Measurements from ENCODE around the gene SBF2. TPM values are rescaled to one million over a fixed set of nuclear protein-coding genes. Genes with fewer than 3 reads are reported as not detected.

Gene SBF2
- total RNA-seq, 1 donor from 2014 or later, result 12.0 TPM

DNA sequence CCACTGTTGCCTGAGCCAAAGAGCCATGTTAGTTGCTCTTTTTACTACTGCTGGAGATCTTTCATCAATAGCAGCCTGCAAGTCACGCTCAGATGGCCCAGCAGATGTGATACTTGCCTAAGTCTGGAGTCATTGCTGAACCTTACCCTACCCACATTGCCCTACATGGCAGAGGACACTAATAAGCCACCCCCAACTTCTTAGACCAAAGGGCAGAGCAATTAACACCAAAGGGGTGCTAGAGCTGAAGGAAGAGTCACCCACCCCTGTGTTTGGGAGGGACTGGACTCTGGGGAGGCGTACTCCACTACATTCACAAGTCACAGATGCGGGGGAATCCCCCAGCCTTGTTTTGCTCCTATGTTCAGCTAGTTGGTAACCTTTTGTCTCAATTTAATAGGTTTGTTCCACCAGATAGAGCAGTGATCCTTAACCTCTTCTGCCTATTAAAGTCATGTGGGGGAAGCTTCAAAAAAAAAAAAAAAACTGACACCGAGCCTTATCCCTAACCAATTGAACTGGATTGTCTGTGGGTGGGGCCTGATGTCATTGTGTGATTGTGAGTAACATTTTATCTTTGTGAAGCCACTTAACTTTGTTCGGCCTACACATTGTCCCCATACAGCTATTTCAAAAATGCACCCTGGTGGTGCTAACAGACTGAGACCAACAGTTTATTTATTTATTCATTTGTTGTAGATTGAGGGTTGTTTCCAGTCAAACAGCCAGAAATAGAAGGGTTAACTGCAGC, 23.9 kb upstream of the SBF2 start:
- H3K36me3 Mint-ChIP-seq (ENCODE audit: low read depth), result no peaks in the 10 kb centered on the region
- intact Hi-C loops (cut with micrococcal nuclease), result loop anchor here (1.0 to 10.0 kb wide), 2 partner anchors 11 to 137 kb away; partner anchors contain the start of gene AMPD3
- ChIA-PET POLR2A (interaction anchor here (0.6 to 1.7 kb wide), 11 partner anchors 8 to 1630 kb away, joined by 3 to 11 read pairs (median 3); partner anchors contain the start of gene CTR9), CTCF (interaction anchor here (0.7 to 1.6 kb wide), 4 partner anchors 10 to 559 kb away, joined by 3 to 11 read pairs (median 4); no protein-coding TSS in a partner anchor)
- peak overlapping the region; percentile 75 for H3K27ac Mint-ChIP-seq
- H3K9me3 Mint-ChIP-seq, result no peaks in the 10 kb centered on the region
- H3K4me1 Mint-ChIP-seq, result peaks cover 35% of the 10 kb centered on the region
- H3K27me3 Mint-ChIP-seq, result no peaks in the 10 kb centered on the region
- TF ChIP-seq, protein P1, sequence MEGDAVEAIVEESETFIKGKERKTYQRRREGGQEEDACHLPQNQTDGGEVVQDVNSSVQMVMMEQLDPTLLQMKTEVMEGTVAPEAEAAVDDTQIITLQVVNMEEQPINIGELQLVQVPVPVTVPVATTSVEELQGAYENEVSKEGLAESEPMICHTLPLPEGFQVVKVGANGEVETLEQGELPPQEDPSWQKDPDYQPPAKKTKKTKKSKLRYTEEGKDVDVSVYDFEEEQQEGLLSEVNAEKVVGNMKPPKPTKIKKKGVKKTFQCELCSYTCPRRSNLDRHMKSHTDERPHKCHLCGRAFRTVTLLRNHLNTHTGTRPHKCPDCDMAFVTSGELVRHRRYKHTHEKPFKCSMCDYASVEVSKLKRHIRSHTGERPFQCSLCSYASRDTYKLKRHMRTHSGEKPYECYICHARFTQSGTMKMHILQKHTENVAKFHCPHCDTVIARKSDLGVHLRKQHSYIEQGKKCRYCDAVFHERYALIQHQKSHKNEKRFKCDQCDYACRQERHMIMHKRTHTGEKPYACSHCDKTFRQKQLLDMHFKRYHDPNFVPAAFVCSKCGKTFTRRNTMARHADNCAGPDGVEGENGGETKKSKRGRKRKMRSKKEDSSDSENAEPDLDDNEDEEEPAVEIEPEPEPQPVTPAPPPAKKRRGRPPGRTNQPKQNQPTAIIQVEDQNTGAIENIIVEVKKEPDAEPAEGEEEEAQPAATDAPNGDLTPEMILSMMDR (IDR thresholded peaks at IDR 0.05), result no peak
- ATAC-seq (ENCODE audit: low read depth) (peak; percentile 73), DNase-seq (peak; percentile 30)
- H3K4me3 Mint-ChIP-seq, result peak overlapping the region; percentile 39

GRCh38 chr11:10317151-10317755, 23.2 kb upstream of the SBF2 start:
- DNase-seq (no peak), ATAC-seq (ENCODE audit: low read depth) (no peak)
- Mint-ChIP-seq H3K27me3 (no peaks in the 10 kb centered on the region), H3K9me3 (no peaks in the 10 kb centered on the region), H3K4me3 (no peak overlapping the region), H3K36me3 (ENCODE audit: low read depth) (no peaks in the 10 kb centered on the region), H3K4me1 (peaks cover 31% of the 10 kb centered on the region), H3K27ac (peak overlapping the region; percentile 75)
- intact Hi-C loops (cut with micrococcal nuclease), result loop anchor here (10.0 kb wide), 1 partner anchor 138 kb away; the partner anchor contains the start of gene AMPD3
- TF ChIP-seq, protein P1 (IDR thresholded peaks at IDR 0.05), result no peak
- POLR2A ChIA-PET, result interaction anchor here (0.6 to 1.7 kb wide), 9 partner anchors 10 to 1629 kb away, joined by 3 to 11 read pairs (median 3); no protein-coding TSS in a partner anchor
- CTCF ChIA-PET, result interaction anchor here (0.9 to 1.6 kb wide), 4 partner anchors 9 to 558 kb away, joined by 3 to 11 read pairs (median 4); no protein-coding TSS in a partner anchor

DNA sequence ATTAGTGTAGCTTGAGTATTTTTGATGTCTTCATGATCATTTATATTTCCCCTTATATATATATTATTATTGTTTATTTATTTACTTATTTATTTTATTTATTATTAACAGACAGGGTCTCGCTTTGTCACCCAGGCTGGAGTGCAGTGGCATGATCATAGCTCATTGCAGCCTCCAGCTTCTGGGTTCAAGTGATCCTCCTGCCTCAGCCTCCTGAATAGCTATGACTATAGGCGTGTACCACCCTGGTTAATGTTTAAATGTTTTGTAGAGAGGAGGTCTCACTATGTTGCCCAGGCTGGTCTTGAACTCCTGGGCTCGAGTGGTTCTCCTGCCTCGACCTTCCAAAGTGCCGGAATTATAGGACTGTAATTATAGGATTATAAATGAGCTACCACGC, 21.1 kb upstream of the SBF2 start:
- no peak for ATAC-seq (ENCODE audit: low read depth)
- TF ChIP-seq, protein P1 (IDR thresholded peaks at IDR 0.05), result no peak
- peaks cover 2% of the 10 kb centered on the region for H3K27me3 Mint-ChIP-seq
- H3K4me3 Mint-ChIP-seq, result no peak overlapping the region
- no peaks in the 10 kb centered on the region for H3K9me3 Mint-ChIP-seq
- intact Hi-C loops (cut with micrococcal nuclease), result loop anchor here (10.0 kb wide), 1 partner anchor 140 kb away; the partner anchor contains the start of gene AMPD3
- peaks cover 31% of the 10 kb centered on the region for H3K4me1 Mint-ChIP-seq
- H3K27ac Mint-ChIP-seq, result no peak overlapping the region
- ChIA-PET POLR2A (interaction anchor here (1.0 to 1.3 kb wide), 3 partner anchors 10 to 560 kb away, joined by 3 to 5 read pairs (median 4); partner anchors contain the start of gene ADM), CTCF (interaction anchor here (1.2 to 2.9 kb wide), 4 partner anchors 9 to 454 kb away, joined by 4 to 14 read pairs (median 4); partner anchors contain the start of gene ADM)
- no peaks in the 10 kb centered on the region for H3K36me3 Mint-ChIP-seq (ENCODE audit: low read depth)
- DNase-seq, result no peak

- DNase-seq, result no peak
- ChIA-PET POLR2A (interaction anchor here (1.0 to 1.3 kb wide), 3 partner anchors 9 to 559 kb away, joined by 3 to 5 read pairs (median 4); partner anchors contain the start of gene ADM), CTCF (interaction anchor here (0.9 to 2.9 kb wide), 5 partner anchors 9 to 453 kb away, joined by 3 to 14 read pairs (median 4); partner anchors contain the start of gene ADM)
- H3K27ac Mint-ChIP-seq, result no peak overlapping the region
- peaks cover 2% of the 10 kb centered on the region for H3K27me3 Mint-ChIP-seq
- no peak overlapping the region for H3K4me3 Mint-ChIP-seq
- TF ChIP-seq, protein P1 (IDR thresholded peaks at IDR 0.05), result no peak
- no peaks in the 10 kb centered on the region for H3K9me3 Mint-ChIP-seq
- peaks cover 28% of the 10 kb centered on the region for H3K4me1 Mint-ChIP-seq
- intact Hi-C loops (cut with micrococcal nuclease), result loop anchor here (10.0 kb wide), 1 partner anchor 140 kb away; the partner anchor contains the start of gene AMPD3
- H3K36me3 Mint-ChIP-seq (ENCODE audit: low read depth), result no peaks in the 10 kb centered on the region
- peak; percentile 80 for ATAC-seq (ENCODE audit: low read depth)
Measured at GRCh38 chr11:10314199-10315072, 20.4 kb upstream of the SBF2 start.
